Measurements from ENCODE around the gene DCLK1.

DNA sequence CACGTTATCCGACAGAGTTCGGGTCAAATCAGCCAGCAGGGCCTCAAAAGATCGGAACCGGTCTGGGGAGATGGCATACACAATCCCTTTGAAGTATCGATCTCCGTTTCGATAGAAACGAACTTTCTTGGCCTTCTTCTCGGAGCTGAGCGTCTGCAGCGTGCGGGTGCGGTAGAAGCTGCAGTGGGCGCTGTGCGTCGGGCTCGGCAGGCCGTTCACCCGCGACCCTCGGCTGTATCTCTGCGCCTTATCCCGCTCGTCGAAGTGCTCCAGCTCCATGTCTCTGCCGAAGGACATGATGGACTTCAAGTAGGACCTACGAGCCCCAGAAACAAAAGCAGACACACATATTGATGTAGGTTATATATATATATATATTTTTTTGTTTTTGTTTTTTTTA is 5.3 kb downstream of the DCLK1 start:
- TF ChIP-seq, protein P1, sequence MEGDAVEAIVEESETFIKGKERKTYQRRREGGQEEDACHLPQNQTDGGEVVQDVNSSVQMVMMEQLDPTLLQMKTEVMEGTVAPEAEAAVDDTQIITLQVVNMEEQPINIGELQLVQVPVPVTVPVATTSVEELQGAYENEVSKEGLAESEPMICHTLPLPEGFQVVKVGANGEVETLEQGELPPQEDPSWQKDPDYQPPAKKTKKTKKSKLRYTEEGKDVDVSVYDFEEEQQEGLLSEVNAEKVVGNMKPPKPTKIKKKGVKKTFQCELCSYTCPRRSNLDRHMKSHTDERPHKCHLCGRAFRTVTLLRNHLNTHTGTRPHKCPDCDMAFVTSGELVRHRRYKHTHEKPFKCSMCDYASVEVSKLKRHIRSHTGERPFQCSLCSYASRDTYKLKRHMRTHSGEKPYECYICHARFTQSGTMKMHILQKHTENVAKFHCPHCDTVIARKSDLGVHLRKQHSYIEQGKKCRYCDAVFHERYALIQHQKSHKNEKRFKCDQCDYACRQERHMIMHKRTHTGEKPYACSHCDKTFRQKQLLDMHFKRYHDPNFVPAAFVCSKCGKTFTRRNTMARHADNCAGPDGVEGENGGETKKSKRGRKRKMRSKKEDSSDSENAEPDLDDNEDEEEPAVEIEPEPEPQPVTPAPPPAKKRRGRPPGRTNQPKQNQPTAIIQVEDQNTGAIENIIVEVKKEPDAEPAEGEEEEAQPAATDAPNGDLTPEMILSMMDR (IDR thresholded peaks at IDR 0.05 in 4 of 5, conservative IDR thresholded peaks at IDR 0.05 in 1 of 5): no peak
- no peak for TF ChIP-seq POLR2A (IDR thresholded peaks at IDR 0.05)

Measured in gastrocnemius medialis (tissue), 4 donors.